Stomach (tissue), 4 donors: ENCODE measurements around the gene KCTD10.

Experiments
- EP300 ChIP-seq: sonication (generic); formaldehyde crosslinking; IDR thresholded peaks from one replicate; pipeline ENCODE4 v1.6.1; 2017; ENCODE audit warnings: antibody characterized with exemption
- POLR2A ChIP-seq, 4 donors: fragments of 450-650 bp; IDR thresholded peaks; one replicate each; pipeline ENCODE4 v1.6.1; 2016; ENCODE audit warnings: antibody characterized with exemption in 4 of 4, control low read depth in 2 of 4, mild to moderate bottlenecking in 1 of 4, moderate library complexity in 1 of 4
- POLR2AphosphoS5 ChIP-seq, 3 donors: sonication (generic); formaldehyde crosslinking; IDR thresholded peaks; one replicate each; pipeline ENCODE4 v1.6.1; 2016; ENCODE audit warnings: antibody characterized with exemption in 3 of 3
- TF ChIP-seq, protein P1 (sequence below), 7 experiments: fragments of 450-650 bp in 4 of 7; fragments of 200-600 bp in 3 of 7; sonication (generic) in 3 of 7; IDR thresholded peaks; one replicate each; pipeline ENCODE4 v1.5.1; 2016 to 2019; ENCODE audit warnings: antibody characterized with exemption in 7 of 7, control low read depth in 2 of 7, mild to moderate bottlenecking in 1 of 7

GRCh38 chr12:109523071-109523470 lies 46.0 kb upstream of the KCTD10 start:
- TF ChIP-seq, protein P1, sequence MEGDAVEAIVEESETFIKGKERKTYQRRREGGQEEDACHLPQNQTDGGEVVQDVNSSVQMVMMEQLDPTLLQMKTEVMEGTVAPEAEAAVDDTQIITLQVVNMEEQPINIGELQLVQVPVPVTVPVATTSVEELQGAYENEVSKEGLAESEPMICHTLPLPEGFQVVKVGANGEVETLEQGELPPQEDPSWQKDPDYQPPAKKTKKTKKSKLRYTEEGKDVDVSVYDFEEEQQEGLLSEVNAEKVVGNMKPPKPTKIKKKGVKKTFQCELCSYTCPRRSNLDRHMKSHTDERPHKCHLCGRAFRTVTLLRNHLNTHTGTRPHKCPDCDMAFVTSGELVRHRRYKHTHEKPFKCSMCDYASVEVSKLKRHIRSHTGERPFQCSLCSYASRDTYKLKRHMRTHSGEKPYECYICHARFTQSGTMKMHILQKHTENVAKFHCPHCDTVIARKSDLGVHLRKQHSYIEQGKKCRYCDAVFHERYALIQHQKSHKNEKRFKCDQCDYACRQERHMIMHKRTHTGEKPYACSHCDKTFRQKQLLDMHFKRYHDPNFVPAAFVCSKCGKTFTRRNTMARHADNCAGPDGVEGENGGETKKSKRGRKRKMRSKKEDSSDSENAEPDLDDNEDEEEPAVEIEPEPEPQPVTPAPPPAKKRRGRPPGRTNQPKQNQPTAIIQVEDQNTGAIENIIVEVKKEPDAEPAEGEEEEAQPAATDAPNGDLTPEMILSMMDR (IDR thresholded peaks at IDR 0.05) = no peak
- TF ChIP-seq POLR2A (IDR thresholded peaks at IDR 0.05) (no peak), EP300 (no peak), POLR2AphosphoS5 (IDR thresholded peaks at IDR 0.05) (no peak)
